Measurements from ENCODE around the gene LRP1B.

DNA sequence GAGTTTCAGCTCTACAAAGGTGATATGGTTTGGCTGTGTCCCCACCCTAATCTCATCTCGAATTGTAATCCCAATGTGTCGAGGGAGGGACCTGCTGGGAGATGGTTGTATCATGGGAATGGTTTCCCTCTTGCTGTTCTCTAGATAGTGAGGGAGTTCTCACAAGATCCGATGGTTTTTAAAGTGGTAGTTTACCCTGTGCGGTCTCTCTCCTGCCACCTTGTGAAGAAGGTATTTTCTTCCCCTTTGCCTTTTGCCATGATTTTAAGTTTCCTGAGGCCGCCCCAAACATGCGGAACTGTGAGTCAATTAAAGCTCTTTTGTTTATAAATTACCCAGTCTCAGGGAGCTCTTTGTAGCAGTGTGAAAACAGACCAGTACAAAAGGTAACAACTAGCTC, 306.0 kb downstream of the LRP1B start:
- TF ChIP-seq POLR2A (IDR thresholded peaks at IDR 0.05; ENCODE audit: low read depth, low read length), result no peak
- TF ChIP-seq POLR2AphosphoS5 (IDR thresholded peaks at IDR 0.05; ENCODE audit: low read depth, low read length), result no peak
- no peak for TF ChIP-seq TAF1 (IDR thresholded peaks at IDR 0.05; ENCODE audit: borderline replicate concordance, low read depth, low read length)
